NK-92 (cell line): ENCODE results near the gene HIKESHI.

ENCODE experiments used
- DNase-seq: peaks from one replicate; lab custom pipeline; 2025; ENCODE audit not compliant: unreplicated experiment; lab: John Stamatoyannopoulos, UW

Gene HIKESHI

GRCh38 chr11:86374069-86374468 lies 72.0 kb downstream of the HIKESHI start:
- DNase-seq = no peak

GRCh38 chr11:86374586-86374985 lies 72.5 kb downstream of the HIKESHI start, which contains the start of gene CCDC81:
TSS of gene CCDC81 (plus strand) at chr11:86374887. CDS start at chr11:86375164, 277 bp downstream.
- no peak for DNase-seq

- no peak for DNase-seq
Measured at GRCh38 chr11:86377972-86378371, 75.9 kb downstream of the HIKESHI start.

GRCh38 chr11:86380295-86381059 lies 78.4 kb downstream of the HIKESHI start:
- DNase-seq = no peak

- no peak for DNase-seq
Measured at GRCh38 chr11:86383041-86383955, 81.3 kb downstream of the HIKESHI start.

- DNase-seq = no peak
Measured at GRCh38 chr11:86386283-86386682, 84.2 kb downstream of the HIKESHI start.

GRCh38 chr11:86386746-86387145 lies 84.7 kb downstream of the HIKESHI start:
- DNase-seq = no peak

GRCh38 chr11:86388198-86388597 lies 86.2 kb downstream of the HIKESHI start:
- no peak for DNase-seq

- DNase-seq = no peak
Measured at GRCh38 chr11:86390487-86390886, 88.4 kb downstream of the HIKESHI start.

GRCh38 chr11:86395061-86395551 lies 93.1 kb downstream of the HIKESHI start:
- no peak for DNase-seq
